SK-N-MC (cell line): Measurements from ENCODE around the gene MADD.
A peak's percentile ranks its signal among the peaks of the same experiment; 100 is the strongest.

Experiments
- DNase-seq: peaks from one replicate; pipeline ENCODE4 v3.0.0-alpha.2; 2011; ENCODE audit warnings: low read depth, low spot score
- H3K27ac ChIP-seq: fragments of 200-600 bp; sonication (generic); 2 replicates; pipeline ENCODE4 v1.5.1; 2016; ENCODE audit warnings: mixed run types
- H3K36me3 ChIP-seq: fragments of 200-600 bp; sonication (generic); 2 replicates; pipeline ENCODE4 v1.6.1; 2017; ENCODE audit warnings: antibody characterized with exemption, low read length, mixed read lengths; ENCODE audit not compliant: insufficient read depth
- H3K4me3 ChIP-seq: fragments of 200-600 bp; sonication (generic); 2 replicates; pipeline ENCODE4 v1.5.1; 2016
- H3K9ac ChIP-seq: fragments of 200-600 bp; sonication (generic); 2 replicates; pipeline ENCODE4 v1.8.0; 2017; ENCODE audit warnings: mixed run types, mixed read lengths; ENCODE audit not compliant: insufficient read length
- H3K9me3 ChIP-seq: fragments of 200-600 bp; sonication (generic); 2 replicates; pipeline ENCODE4 v1.6.1; 2017; ENCODE audit warnings: low read depth, mild to moderate bottlenecking, antibody characterized with exemption, low read length, moderate library complexity, mixed read lengths
- EZH2 ChIP-seq: fragments of 200-600 bp; sonication (generic); IDR thresholded peaks from one replicate; pipeline ENCODE4 v1.6.1; 2017; ENCODE audit warnings: antibody characterized with exemption
- FOXP2 ChIP-seq: optimal IDR thresholded peaks from 2 replicates; pipeline ENCODE3; 2011; ENCODE audit warnings: mild to moderate bottlenecking, moderate library complexity; ENCODE audit not compliant: insufficient read depth; ENCODE audit errors: extremely low read length, control extremely low read depth
- POLR2AphosphoS5 ChIP-seq: IDR thresholded peaks from 2 replicates; pipeline ENCODE4 v1.6.1; 2012; ENCODE audit warnings: mild to moderate bottlenecking, low read depth, low read length, borderline replicate concordance

Gene MADD

GRCh38 chr11:47326198-47326597 is 56.3 kb downstream of the MADD start:
- DNase-seq, result no peak
- no peak overlapping the region for H3K27ac ChIP-seq
- no peak overlapping the region for H3K9ac ChIP-seq

GRCh38 chr11:47327025-47327424 is 57.1 kb downstream of the MADD start:
- peaks cover 9% of the 10 kb centered on the region; the same call in 1 of the 2 replicates for H3K36me3 ChIP-seq
- DNase-seq, result no peak
- H3K9ac ChIP-seq, result no peak overlapping the region
- no peaks in the 10 kb centered on the region for H3K9me3 ChIP-seq
- H3K4me3 ChIP-seq, result no peak overlapping the region
- TF ChIP-seq POLR2AphosphoS5 (no peak), EZH2 (no peak), FOXP2 (no peak)
- H3K27ac ChIP-seq, result no peak overlapping the region

More at GRCh38 chr11:47326198-47326597, 56.3 kb downstream of the MADD start:
- TF ChIP-seq EZH2, result no peak
- no peak for TF ChIP-seq FOXP2
- no peak for TF ChIP-seq POLR2AphosphoS5
- H3K36me3 ChIP-seq, result peaks cover 17% of the 10 kb centered on the region; the same call in 1 of the 2 replicates
- H3K9me3 ChIP-seq, result no peaks in the 10 kb centered on the region
- H3K4me3 ChIP-seq, result no peak overlapping the region

GRCh38 chr11:47327949-47328348 is 58.0 kb downstream of the MADD start:
- H3K4me3 ChIP-seq, result no peak overlapping the region
- H3K9me3 ChIP-seq, result no peaks in the 10 kb centered on the region
- no peak overlapping the region for H3K9ac ChIP-seq
- DNase-seq, result no peak
- no peak overlapping the region for H3K27ac ChIP-seq
- peaks cover 9% of the 10 kb centered on the region; the same call in 1 of the 2 replicates for H3K36me3 ChIP-seq
- TF ChIP-seq FOXP2, result no peak
- no peak for TF ChIP-seq EZH2
- TF ChIP-seq POLR2AphosphoS5, result no peak

GRCh38 chr11:47328449-47329390 is 58.8 kb downstream of the MADD start:
- no peak for DNase-seq
- Histone ChIP-seq H3K9me3 (no peaks in the 10 kb centered on the region), H3K9ac (no peak overlapping the region), H3K27ac (no peak overlapping the region), H3K36me3 (peaks cover 9% of the 10 kb centered on the region; the same call in 1 of the 2 replicates), H3K4me3 (no peak overlapping the region)
- no peak for TF ChIP-seq FOXP2
- no peak for TF ChIP-seq EZH2
- no peak for TF ChIP-seq POLR2AphosphoS5

GRCh38 chr11:47329431-47329986 is 59.6 kb downstream of the MADD start:
- DNase-seq, result no peak
- Histone ChIP-seq H3K9ac (no peak overlapping the region), H3K27ac (no peak overlapping the region), H3K9me3 (no peaks in the 10 kb centered on the region), H3K36me3 (peaks cover 9% of the 10 kb centered on the region; the same call in 1 of the 2 replicates), H3K4me3 (no peak overlapping the region)
- no peak for TF ChIP-seq FOXP2
- TF ChIP-seq EZH2, result no peak
- no peak for TF ChIP-seq POLR2AphosphoS5

- TF ChIP-seq FOXP2, result no peak
- no peak for TF ChIP-seq EZH2
- TF ChIP-seq POLR2AphosphoS5, result no peak
- no peaks in the 10 kb centered on the region for H3K9me3 ChIP-seq
- no peak for DNase-seq
- 0 out of 2 replicates have a peak overlapping the region, but pooled peaks have one; percentile 13 for H3K27ac ChIP-seq
- H3K36me3 ChIP-seq, result peaks cover 9% of the 10 kb centered on the region; the same call in 1 of the 2 replicates
- H3K4me3 ChIP-seq, result no peak overlapping the region
- H3K9ac ChIP-seq, result no peak overlapping the region
Observed at GRCh38 chr11:47329987-47330931, 60.3 kb downstream of the MADD start.

GRCh38 chr11:47331454-47332302 is 61.7 kb downstream of the MADD start:
- H3K27ac ChIP-seq, result no peak overlapping the region

More at GRCh38 chr11:47331454-47332302, 61.7 kb downstream of the MADD start:
- no peak for TF ChIP-seq EZH2
- no peak for TF ChIP-seq POLR2AphosphoS5
- no peak for TF ChIP-seq FOXP2
- Histone ChIP-seq H3K4me3 (no peak overlapping the region), H3K9me3 (no peaks in the 10 kb centered on the region), H3K9ac (no peak overlapping the region), H3K36me3 (peaks cover 5% of the 10 kb centered on the region; the same call in 1 of the 2 replicates)
- DNase-seq, result no peak
